IPS DF 19.7 (cell line): ENCODE data around the gene TMEM63B.
A peak's percentile ranks its signal among the peaks of the same experiment; 100 is the strongest.
"Not testable (repeated sequence)": the region's sequence is repeated elsewhere in the genome, so short reads cannot be mapped to it uniquely, and the experiment has no call there.

Experiments
- DNase-seq: peaks from one replicate; pipeline ENCODE4 v3.0.0-alpha.2; 2013; ENCODE audit warnings: low read depth, low spot score

TMEM63B gene

DNA sequence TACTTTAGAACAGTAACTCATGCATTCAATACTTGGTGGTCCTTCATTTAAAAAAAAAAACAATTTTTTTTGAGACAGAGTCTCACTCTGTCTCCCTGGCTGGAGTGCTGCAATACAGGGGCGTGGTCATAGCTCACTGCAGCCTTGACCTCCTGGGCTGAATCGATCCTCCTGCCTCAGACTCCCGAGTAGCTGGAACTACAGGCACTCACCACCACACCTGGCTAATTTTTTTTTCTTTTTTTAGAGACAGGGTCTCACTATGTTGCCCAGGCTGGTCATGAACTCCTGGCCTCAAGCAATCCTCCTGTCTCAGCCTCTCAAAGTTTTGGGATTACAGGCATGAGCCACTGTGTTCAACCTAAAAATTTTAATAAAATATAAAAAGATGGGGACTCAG is 17.2 kb downstream of the TMEM63B start:
- DNase-seq: not testable (repeated sequence)

DNA sequence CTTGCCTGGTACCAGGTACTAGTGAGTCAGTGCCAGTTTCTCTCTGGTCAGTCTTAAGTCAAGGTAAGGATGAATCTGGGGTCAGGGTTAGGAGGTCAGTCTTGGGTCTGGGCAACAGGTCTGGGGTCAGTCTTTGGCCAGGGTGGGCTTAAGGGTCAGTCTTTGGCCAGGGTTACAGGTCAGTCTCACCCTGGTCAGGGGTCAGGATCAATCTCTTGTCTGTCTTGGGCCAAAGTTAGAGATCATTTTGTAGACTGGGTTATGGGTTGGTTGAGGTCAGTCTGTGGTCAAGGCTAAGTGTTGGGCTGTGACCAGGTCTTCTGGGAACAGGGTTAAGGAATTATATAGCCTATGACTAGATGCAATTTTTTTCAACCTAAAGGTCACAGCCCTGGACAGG is 18.5 kb downstream of the TMEM63B start:
- DNase-seq: no peak

DNA sequence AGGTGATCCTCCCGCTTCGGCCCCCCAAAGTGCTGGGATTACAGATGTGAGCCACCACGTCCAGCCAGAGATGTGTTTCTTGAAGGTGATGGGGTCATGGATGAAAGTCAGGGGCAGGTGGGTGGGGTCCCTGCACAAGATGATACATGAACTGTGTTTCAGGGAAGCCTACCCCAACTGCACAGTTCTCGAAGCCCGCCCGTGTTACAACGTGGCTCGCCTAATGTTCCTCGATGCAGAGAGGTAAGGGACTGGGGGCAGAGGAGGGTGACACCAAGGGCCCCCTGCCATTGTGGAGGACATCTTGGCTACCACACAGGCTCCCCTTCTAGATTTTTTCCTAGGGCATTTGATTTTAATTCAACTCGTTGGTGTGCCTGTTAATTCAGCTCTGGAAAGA is 19.3 kb downstream of the TMEM63B start:
- no peak for DNase-seq

DNA sequence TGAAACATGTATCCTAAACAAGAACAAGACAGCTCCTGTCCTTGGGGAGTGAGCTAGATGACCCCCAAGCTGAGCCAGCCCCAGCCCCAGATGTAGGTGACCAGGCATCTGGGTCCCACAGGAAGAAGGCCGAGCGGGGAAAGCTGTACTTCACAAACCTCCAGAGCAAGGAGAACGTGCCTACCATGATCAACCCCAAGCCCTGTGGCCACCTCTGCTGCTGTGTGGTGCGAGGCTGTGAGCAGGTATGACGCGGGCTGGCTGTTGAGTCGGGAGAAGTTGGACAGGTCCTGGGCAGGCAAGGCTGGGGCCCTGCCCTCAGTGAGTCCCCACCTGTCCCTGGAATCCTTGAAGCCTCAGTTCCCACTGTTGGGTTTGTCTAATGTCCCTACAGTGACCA is 19.9 kb downstream of the TMEM63B start:
- DNase-seq: no peak

DNA sequence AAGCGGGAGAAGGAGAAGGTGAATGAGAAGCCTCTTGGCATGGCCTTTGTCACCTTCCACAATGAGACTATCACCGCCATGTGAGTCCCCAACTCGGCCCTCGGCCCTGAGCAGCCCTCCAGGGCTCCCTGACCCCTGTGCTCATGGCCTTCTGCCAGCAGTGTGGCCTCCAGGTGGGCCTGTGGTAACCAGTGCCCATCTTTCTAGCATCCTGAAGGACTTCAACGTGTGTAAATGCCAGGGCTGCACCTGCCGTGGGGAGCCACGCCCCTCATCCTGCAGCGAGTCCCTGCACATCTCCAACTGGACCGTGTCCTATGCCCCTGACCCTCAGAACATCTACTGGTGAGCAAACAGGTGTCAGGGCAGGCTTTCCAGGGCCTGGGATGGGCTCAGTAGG is 21.0 kb downstream of the TMEM63B start:
- DNase-seq: no peak

DNA sequence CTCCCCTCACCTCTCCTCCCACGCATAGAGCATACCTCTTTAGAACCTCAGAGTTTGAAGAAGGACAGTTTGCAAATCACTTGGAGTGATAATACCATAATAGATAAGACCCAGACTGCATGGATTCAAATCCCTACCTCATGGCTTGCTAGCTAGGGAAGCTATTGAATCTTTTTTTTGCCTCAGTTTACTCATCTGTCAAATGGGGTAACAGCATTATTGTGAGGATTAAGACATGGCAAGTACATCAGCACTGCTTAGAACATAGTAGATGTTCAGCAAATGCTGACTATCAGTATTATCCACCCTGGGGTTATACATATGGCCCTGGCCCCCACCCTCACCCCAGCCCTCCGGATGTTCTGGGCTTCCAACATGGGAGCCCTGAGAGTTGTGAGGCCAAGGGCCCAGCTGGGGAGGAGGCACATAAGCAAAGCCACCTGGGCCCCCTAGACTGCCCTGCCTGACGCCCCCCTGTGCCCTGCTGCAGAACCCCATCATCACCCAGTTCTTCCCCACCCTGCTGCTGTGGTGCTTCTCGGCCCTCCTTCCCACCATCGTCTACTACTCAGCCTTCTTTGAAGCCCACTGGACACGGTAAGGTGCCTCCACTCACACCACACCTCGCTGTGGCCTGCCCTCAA is 22.1 kb downstream of the TMEM63B start:
- DNase-seq: no peak

DNA sequence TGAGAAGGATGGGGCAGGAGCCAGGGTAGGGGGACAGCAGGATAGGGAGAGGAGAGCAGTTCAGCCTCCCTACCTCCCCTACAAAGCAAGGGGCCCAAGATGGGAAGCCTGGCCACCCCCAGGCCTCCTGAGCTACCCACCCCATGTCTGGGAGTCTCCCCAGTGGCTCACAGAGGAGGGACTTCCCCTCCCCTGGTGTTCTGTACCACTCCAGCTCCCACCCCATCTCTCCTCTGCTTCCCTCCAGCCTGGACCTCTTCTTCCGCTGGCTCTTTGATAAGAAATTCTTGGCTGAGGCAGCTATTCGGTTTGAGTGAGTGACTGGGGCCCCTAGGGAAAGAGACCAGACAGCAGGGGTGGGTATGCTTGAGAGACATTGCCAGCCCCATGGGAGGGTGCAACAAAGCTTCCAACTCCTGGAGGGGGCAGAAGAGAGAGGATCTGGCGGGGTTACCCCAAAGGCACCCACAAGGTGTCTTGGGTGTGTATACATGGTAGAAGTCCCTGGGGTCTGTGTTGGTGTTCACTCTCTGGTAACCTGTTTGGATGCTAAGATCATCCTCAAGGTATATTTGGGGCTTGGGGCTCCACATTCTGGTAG is 23.1 kb downstream of the TMEM63B start:
- DNase-seq: no peak

DNA sequence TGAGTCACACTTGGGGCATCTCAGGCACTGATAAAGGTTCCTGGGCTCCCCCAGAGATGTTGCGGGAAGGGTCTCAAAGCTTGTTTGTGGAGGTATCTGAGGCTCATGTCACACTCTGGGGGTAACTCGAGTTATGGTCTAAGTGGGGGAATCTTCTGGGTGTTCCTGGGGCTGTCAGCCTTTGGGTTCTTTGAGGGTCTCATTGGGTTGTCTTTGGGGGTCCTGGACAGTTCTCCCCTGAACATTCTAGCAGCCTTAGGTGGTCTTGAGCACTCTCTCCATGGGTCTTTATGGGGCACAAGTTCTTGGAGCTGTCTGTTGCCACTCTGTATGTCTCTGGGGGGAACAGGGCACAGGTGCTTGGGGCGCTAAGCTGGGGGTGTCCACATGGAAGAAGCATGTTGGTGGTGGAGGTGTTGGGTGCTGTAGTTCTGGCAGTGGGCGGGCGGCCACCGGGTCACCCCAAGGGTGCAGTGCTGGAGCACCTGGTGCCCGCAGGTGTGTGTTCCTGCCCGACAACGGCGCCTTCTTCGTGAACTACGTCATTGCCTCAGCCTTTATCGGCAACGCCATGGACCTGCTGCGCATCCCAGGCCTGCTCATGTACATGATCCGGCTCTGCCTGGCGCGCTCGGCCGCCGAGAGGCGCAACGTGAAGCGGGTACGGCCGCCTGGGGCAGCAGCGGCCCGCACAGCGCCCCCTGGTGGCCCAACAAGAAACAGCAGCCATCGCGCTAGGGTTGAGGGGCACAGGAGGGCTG is 24.2 kb downstream of the TMEM63B start:
- no peak for DNase-seq

DNA sequence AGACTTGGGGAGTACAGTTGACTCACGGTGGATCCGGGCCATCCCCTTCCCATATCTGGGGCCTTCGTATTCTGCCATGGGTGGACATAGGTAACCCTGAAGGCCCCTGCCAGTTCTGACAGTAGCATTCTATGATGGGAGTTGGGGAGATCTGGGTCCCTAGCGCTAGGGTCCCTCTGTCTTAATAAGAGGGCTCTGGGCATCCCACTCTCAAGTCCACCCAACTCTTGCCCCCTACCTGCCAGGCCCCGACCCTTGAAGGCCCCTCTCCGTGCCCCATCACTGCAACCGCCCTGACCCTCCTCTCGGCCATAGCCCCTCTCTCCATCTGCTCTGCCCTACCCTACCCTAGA is 24.7 kb downstream of the TMEM63B start:
- DNase-seq: no peak

DNA sequence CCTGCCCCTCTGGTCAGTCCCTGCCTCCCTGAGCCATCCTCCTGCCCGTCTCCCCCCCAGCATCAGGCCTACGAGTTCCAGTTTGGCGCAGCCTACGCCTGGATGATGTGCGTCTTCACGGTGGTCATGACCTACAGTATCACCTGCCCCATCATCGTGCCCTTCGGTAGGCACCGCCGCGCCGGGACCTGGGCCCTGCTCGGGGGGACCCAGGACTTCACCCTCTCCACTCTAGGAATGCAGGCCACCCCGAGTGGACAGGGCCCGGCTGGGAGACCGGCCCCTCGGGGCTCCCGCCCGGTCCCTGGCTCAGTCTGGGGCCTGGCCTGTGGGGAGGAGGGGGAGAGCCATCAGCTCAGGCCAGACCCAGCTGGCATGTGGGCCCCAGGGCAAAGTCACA is 25.2 kb downstream of the TMEM63B start:
- no peak for DNase-seq

DNA sequence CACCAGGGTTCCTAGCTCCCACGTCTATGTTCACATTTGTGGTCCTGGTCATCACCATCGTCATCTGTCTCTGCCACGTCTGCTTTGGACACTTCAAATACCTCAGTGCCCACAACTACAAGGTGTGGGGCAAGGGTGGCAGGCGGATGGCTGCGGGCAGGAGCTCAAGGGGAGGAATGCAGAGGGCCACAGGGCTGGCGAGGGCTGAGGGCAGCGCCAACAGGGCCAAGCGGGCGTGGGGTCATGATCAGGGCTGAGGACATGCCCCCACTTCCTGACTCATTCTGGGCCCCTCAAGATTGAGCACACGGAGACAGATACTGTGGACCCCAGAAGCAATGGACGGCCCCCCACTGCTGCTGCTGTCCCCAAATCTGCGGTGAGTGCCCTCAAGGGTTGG is 26.7 kb downstream of the TMEM63B start:
- no peak for DNase-seq

DNA sequence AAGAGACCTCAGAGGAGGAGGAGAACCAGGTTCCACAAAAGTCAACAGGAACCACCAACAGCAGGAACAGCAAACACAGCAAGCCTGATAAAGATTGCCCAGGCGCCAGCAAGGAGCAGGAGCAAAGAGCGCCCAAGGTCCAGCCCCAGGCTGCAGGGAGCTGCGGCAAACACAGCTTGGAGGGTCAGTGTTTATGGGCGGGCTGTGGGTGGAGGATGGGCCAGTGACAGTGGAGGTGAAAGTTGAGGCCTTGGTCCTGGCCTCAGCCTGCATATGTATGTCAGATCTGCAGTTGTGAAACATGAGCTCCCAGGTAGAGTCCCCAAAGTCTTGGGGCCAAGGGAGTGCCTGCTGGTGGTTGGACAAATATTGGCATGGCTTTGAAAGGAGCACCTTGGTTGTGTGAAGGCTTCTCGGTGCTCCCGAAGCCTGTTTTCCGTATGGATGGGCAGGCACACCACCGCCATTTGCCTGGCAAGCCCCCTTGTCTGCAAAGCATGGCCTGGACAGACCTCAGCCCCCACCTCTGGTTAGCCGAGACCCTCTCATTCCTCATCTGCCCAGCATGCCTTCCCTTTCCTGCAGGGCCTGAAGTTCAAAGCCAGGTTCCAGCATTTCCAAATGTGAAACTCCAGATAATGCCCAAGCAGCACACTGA is 29.3 kb downstream of the TMEM63B start:
- no peak for DNase-seq

DNA sequence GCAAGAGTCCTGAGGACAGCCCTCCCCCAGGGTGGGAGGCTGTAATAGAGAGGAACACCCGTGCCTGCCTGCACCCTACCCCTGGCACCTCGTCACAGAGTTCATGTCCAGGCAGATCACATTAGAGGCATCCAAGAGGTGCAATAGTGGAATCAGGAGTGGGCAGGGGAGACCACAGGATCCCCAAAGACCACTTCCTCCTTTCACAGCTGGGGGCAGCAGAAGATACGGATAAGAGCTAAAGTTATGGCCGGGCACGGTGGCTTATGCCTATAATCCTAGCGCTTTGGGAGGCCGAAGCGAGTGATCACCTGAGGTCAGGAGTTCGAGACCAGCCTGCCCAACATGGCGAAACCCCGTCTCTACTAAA is 29.8 kb downstream of the TMEM63B start:
- no peak for DNase-seq

DNA sequence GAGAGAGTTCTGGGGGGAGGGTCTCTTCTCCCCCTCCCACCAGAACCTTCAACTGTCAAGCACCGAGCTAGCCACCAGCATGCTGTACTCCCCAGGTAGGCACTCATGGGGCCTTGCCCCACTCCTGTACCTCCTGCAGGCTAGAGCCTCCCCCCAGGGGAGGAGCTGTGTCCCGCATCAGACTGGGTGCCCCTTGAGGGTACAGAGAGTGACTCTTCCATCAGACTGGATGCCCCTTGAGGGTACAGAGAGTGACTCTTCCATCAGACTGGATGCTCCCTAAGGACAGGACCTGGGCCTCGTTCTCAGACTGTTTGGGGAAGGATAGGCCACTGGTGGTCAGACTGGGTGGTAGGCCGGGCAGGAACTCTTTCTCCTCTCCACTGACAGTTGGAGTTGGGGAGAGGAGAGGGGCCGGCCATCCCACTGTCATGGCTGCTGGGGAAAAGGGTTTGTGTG is 31.4 kb downstream of the TMEM63B start, which contains the start of gene CAPN11:
CAPN11 (plus strand) TSS at position 51 of the 459 bp plus-strand sequence; CDS start at position 80, 29 bp downstream.
- DNase-seq: no peak

DNA sequence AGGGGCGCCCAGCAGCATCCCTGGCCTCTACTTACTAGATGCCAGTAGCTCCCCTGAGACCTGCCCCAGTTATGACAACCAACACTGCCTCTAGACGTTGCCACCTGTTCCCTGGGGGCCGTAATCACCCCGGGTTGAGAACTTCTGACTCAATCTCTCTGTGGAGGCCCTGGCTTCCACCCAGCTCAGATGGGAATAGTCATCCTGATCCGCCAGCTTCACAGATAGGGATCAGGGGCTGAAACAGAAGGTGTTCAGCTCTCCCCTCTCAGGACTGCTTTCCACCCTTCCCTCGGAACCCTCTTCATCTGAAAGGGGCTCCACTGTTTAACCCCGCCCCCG is 34.6 kb downstream of the TMEM63B start:
- no peak for DNase-seq

DNA sequence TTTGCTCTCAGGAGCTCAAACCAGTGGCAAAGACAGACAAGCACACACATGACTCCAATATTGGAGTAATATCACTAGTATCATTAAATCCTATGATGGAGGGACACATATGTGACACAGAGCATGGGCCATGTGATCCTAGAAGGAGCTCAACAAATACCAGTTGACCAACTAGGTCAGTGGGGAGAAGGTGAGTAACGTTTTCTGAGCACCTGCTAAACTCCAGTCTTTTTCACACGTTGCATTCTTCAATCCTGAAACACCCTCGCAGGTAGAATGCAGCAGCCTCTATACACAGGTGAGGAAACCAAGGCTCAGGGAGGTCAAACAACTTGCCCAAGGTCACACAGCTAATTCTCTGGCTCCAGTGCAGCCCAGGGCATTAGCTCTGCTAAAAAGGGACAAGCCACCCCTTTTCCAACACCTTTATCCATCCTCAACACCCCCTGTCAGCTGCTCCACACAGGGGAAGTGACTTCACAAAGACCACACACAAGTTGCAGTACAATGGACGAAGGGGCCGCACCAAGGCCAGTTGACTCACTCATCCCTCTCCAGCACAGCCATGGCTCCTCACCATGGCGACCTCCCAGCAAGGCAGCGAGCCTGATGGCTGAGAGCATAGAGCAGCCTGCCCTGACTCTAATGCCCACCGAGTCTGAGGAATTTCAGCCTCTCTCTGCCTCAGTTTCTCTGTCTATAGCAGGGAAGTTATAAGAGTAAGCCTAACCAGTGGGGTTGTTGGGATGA is 35.7 kb downstream of the TMEM63B start:
- DNase-seq: no peak

DNA sequence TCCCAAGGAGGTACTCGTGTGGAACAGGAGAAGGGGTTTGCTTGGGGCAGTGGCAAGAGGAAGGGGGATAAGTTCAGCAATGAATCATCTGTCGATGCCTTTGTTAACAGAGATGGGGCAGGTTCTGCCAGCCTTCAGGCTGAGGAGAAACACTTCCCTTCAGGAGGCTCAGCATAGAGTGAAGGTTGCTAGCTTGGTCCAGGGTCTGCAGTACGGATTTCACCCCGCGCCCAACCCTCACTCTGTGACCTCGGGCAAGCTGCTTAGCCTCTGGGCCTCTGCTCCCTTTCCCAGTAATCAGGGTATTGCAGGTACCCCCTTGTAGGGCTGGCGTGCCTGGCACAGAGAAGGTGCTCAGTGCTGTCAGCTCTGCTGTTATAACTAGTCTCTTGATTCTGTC is 38.8 kb downstream of the TMEM63B start:
- DNase-seq: no peak

DNA sequence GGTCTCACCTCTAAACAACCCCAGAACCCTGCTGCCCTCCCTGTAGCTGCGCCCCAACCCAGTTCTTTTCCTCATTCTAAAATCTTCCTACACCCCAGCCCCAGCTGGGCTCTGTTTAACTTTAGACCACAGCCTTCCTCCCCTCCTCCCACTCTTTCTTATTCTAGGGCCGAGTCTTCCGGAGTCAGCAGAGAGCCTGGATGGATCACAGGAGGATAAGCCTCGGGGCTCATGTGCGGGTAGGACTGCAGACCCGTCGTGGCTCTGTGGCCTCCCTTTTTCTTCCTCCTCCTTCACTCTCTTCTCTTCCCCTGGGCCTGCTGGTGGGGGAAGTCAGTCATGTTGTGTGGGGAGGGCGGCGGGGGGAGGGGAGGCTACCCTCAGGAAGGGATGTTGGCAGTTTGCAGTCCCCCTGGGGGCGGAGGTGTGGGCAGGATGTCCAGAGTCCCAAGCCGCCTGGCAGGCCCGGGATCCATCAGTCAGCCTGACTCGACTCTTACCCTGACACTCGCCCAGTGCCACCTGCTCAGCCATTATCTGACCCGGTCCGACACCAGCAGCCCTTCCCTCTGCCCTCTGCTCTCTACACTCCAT is 39.3 kb downstream of the TMEM63B start:
- peak; percentile 45 for DNase-seq

DNA sequence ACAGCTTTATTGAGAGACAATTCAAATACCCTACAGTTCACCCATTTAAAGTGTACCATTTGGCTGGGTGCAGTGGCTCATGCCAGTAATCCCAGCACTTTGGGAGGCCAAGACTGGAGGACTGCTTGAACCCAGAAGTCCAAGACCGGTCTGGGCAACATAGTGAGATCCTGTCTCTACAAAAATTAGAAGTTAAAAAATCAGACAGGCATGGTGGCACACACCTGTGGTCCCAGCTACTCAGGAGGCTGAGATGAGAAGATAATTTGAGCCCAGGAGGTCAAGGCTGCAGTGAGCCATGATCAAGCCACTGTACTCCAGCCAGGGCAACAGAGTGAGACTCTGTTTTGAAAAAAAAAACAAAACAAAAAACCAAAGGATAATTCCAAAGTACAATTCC is 40.2 kb downstream of the TMEM63B start:
- no peak for DNase-seq

DNA sequence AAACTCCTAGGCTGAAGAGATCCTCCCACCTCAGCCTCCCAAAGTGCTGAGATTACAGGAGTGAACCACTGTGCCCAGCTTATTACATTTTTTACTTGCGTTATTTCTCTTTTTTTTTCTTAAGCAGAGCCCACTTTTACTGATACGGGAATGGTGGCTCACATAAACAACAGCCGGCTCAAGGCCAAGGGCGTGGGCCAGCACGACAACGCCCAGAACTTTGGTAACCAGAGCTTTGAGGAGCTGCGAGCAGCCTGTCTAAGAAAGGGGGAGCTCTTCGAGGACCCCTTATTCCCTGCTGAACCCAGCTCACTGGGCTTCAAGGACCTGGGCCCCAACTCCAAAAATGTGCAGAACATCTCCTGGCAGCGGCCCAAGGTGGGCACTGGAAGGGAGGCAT is 41.8 kb downstream of the TMEM63B start:
- DNase-seq: no peak

DNA sequence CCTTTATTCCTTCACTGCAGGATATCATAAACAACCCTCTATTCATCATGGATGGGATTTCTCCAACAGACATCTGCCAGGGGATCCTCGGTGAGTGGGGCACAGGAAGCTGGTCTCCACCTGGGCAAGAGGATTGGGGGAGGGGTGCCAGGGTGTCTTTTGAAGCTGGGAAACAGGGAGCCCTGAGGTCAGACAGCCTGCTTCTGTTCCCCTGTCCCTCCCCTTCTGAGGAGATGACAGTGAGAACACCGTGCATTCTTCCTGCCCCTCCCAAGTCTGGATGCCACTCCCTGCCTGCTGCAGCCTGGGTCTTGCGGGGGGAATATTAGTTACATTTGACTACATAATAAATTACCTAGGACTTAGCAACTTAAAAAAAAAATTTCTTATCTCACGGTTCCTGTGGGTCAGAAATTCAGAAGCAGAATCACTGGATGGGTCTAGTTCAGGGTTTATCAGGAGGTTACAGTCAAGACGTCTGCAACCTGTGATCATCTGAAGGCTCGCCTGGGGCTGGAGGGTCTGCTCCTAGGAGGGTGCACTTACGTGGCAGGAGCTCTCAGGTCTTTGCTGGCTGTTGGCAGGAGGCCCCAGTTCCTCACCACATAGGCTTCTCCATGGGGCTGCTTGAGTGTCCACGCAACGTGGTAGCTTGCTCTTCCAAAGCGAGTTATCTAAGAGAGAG is 42.7 kb downstream of the TMEM63B start:
- no peak for DNase-seq
